Measurements from ENCODE around the gene TRMO. TPM values are rescaled to one million over a fixed set of nuclear protein-coding genes. Genes with fewer than 3 reads are reported as not detected.
A peak's percentile ranks its signal among the peaks of the same experiment; 100 is the strongest.

The TRMO gene
- total RNA-seq, 2 donors from 2014 or later: 44.8 to 45.2 TPM

- peaks cover 49% of the 10 kb centered on the region for H3K27me3 ChIP-seq (replicated peaks; ENCODE audit: insufficient read depth)
- no peak overlapping the region for H3K4me3 ChIP-seq
- no peak overlapping the region for H3K27ac ChIP-seq
- WGBS: 40% methylated on average over 15 of the region's 15 CpGs
- no peaks in the 10 kb centered on the region for H3K36me3 ChIP-seq
- no peaks in the 10 kb centered on the region for H3K9me3 ChIP-seq
- DNase-seq (ENCODE audit: low spot score): no peak
- H3K4me1 ChIP-seq (replicated peaks): peaks cover 8% of the 10 kb centered on the region
- intact Hi-C loops (cut with DNase I): no loop called here
- TF ChIP-seq POLR2AphosphoS5 (IDR thresholded peaks at IDR 0.05) (no peak), CTCF (IDR thresholded peaks at IDR 0.05) (no peak)
Observed at GRCh38 chr9:97856857-97857605, 65.3 kb downstream of the TRMO start.

- no peaks in the 10 kb centered on the region for H3K36me3 ChIP-seq
- no peak for DNase-seq (ENCODE audit: low spot score)
- H3K4me1 ChIP-seq (replicated peaks): peaks cover 8% of the 10 kb centered on the region
- TF ChIP-seq POLR2AphosphoS5 (IDR thresholded peaks at IDR 0.05): no peak
- no peak for TF ChIP-seq POLR2A (IDR thresholded peaks at IDR 0.05)
- no peak for TF ChIP-seq CTCF (IDR thresholded peaks at IDR 0.05)
- no peak overlapping the region for H3K27ac ChIP-seq
- WGBS: 55% methylated on average over 5 of the region's 5 CpGs
- no peaks in the 10 kb centered on the region for H3K9me3 ChIP-seq
- intact Hi-C loops (cut with DNase I): no loop called here
- no peak overlapping the region for H3K4me3 ChIP-seq
- peaks cover 56% of the 10 kb centered on the region for H3K27me3 ChIP-seq (replicated peaks; ENCODE audit: insufficient read depth)
Observed at GRCh38 chr9:97855899-97856298, 66.4 kb downstream of the TRMO start.

DNA sequence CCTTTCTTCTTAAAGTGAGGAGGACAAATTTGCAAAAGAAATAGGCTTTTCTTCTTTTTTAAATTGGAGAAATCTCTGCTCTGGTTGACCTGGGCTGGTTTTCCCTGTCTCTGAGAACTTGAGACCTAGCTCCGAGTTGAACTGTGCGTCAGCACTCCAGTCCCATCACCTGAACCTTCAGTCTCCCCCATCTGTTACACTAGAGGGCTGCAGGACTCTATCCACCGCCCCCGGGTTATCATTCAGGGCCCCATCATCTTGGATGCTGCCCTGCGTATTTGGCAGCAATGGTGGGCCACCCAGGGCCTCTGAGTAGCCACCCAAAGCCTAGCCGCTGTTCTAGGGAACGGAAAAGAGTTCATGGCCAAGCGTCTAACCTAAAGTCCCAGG is 66.8 kb downstream of the TRMO start:
- no peaks in the 10 kb centered on the region for H3K9me3 ChIP-seq
- H3K4me1 ChIP-seq (replicated peaks): peaks cover 8% of the 10 kb centered on the region
- peaks cover 56% of the 10 kb centered on the region for H3K27me3 ChIP-seq (replicated peaks; ENCODE audit: insufficient read depth)
- intact Hi-C loops (cut with DNase I): no loop called here
- H3K27ac ChIP-seq: no peak overlapping the region
- DNase-seq (ENCODE audit: low spot score): no peak
- 39% methylated on average over 8 of the region's 8 CpGs for WGBS
- no peak for TF ChIP-seq POLR2A (IDR thresholded peaks at IDR 0.05)
- H3K36me3 ChIP-seq: no peaks in the 10 kb centered on the region
- no peak overlapping the region for H3K4me3 ChIP-seq

- Histone ChIP-seq H3K4me1 (replicated peaks) (peaks cover 8% of the 10 kb centered on the region), H3K27me3 (replicated peaks; ENCODE audit: insufficient read depth) (peaks cover 57% of the 10 kb centered on the region), H3K4me3 (peak overlapping the region; percentile 23 to 30), H3K27ac (no peak overlapping the region), H3K9me3 (no peaks in the 10 kb centered on the region), H3K36me3 (no peaks in the 10 kb centered on the region)
- DNase-seq (ENCODE audit: low spot score): no peak
- intact Hi-C loops (cut with DNase I): no loop called here
- 20% methylated on average over 40 of the region's 71 CpGs for WGBS
- no peak for TF ChIP-seq POLR2AphosphoS5 (IDR thresholded peaks at IDR 0.05)
- TF ChIP-seq POLR2A (IDR thresholded peaks at IDR 0.05): no peak
- no peak for TF ChIP-seq CTCF (IDR thresholded peaks at IDR 0.05)
Observed at GRCh38 chr9:97854696-97855485, 67.4 kb downstream of the TRMO start.

Small RNA genes lying within 50 kb of the gene (small RNA-seq; reads per million reads assigned to genes)
- 0 reads per million in 2 donors for gene RF00019

Other genes starting within 250 kb of the TRMO start
- gene XPA, start 225.2 kb downstream of the TRMO start, total RNA-seq: 10 to 100 TPM; 11.9 to 13.3 TPM
- gene FOXE1, start 69.3 kb downstream of the TRMO start, total RNA-seq: 1 to 10 TPM in 1 of 2 donors, under 1 TPM in 1; 0.97 to 5.5 TPM
- 1 to 10 TPM in 1 of 2 donors, not detected in 1; 1.4 TPM for gene HEMGN, start 15.7 kb upstream of the TRMO start, total RNA-seq
- gene ANP32B, start 60.8 kb upstream of the TRMO start, total RNA-seq: 10 to 100 TPM; 22.5 to 25.1 TPM
- 100 to 1,000 TPM; 160 to 318 TPM for gene NANS, start 134.2 kb upstream of the TRMO start, total RNA-seq
- 10 to 100 TPM; 23.4 to 24.3 TPM for gene TRIM14, start 196.7 kb upstream of the TRMO start, total RNA-seq